Stimulated activated naive CD8-positive, alpha-beta T cell treated with anti-CD3 and anti-CD28 coated beads, Interleukin-15, Interleukin-2, amounts not matched to agents 100 ng/mL and 50 ng/mL, for 24 hours (primary cell): ENCODE data around the gene MX2.
A peak's percentile ranks its signal among the peaks of the same experiment; 100 is the strongest.
"Not testable (repeated sequence)": the region's sequence is repeated elsewhere in the genome, so short reads cannot be mapped to it uniquely, and the experiment has no call there.

Experiments used
- H3K27ac Mint-ChIP-seq: one replicate; pipeline ENCODE4 v1.8.0; 2021; ENCODE audit warnings: mild to moderate bottlenecking, mixed read lengths
- H3K27me3 Mint-ChIP-seq: one replicate; pipeline ENCODE4 v1.8.0; 2021; ENCODE audit warnings: mixed read lengths
- H3K36me3 Mint-ChIP-seq: one replicate; pipeline ENCODE4 v1.8.0; 2021; ENCODE audit warnings: low read depth, mixed read lengths
- H3K4me1 Mint-ChIP-seq: one replicate; pipeline ENCODE4 v1.8.0; 2021; ENCODE audit warnings: low read depth, mixed read lengths
- H3K4me3 Mint-ChIP-seq: one replicate; pipeline ENCODE4 v1.8.0; 2021; ENCODE audit warnings: mild to moderate bottlenecking, mixed read lengths
- H3K9me3 Mint-ChIP-seq: one replicate; pipeline ENCODE4 v1.8.0; 2021; ENCODE audit warnings: mixed read lengths

Gene MX2

GRCh38 chr21:41403331-41403730, 41.5 kb downstream of the MX2 start:
- H3K36me3 Mint-ChIP-seq, result peaks cover 47% of the 10 kb centered on the region
- H3K4me3 Mint-ChIP-seq, result no peak overlapping the region
- no peak overlapping the region for H3K27ac Mint-ChIP-seq
- H3K9me3 Mint-ChIP-seq, result no peaks in the 10 kb centered on the region
- H3K4me1 Mint-ChIP-seq, result no peaks in the 10 kb centered on the region
- no peaks in the 10 kb centered on the region for H3K27me3 Mint-ChIP-seq

GRCh38 chr21:41403966-41404365, 42.1 kb downstream of the MX2 start:
- Mint-ChIP-seq H3K27ac (no peak overlapping the region), H3K4me1 (no peaks in the 10 kb centered on the region), H3K4me3 (no peak overlapping the region), H3K36me3 (peaks cover 49% of the 10 kb centered on the region), H3K9me3 (no peaks in the 10 kb centered on the region), H3K27me3 (no peaks in the 10 kb centered on the region)

- no peaks in the 10 kb centered on the region for H3K9me3 Mint-ChIP-seq
- no peak overlapping the region for H3K4me3 Mint-ChIP-seq
- H3K27me3 Mint-ChIP-seq, result no peaks in the 10 kb centered on the region
- H3K36me3 Mint-ChIP-seq, result peaks cover 57% of the 10 kb centered on the region
- no peaks in the 10 kb centered on the region for H3K4me1 Mint-ChIP-seq
- H3K27ac Mint-ChIP-seq, result no peak overlapping the region
These were observed 43.5 kb downstream of the MX2 start for GRCh38 chr21:41405321-41405720.

- Mint-ChIP-seq H3K27ac (no peak overlapping the region), H3K36me3 (peaks cover 53% of the 10 kb centered on the region), H3K27me3 (no peaks in the 10 kb centered on the region), H3K9me3 (no peaks in the 10 kb centered on the region), H3K4me1 (no peaks in the 10 kb centered on the region), H3K4me3 (no peak overlapping the region)
These were observed 44.5 kb downstream of the MX2 start for GRCh38 chr21:41406340-41406739.

- Mint-ChIP-seq H3K4me3 (no peak overlapping the region), H3K27me3 (no peaks in the 10 kb centered on the region), H3K27ac (no peak overlapping the region), H3K9me3 (peaks cover 12% of the 10 kb centered on the region), H3K4me1 (no peaks in the 10 kb centered on the region), H3K36me3 (peaks cover 44% of the 10 kb centered on the region)
These were observed 46.0 kb downstream of the MX2 start for GRCh38 chr21:41407541-41408460.

DNA sequence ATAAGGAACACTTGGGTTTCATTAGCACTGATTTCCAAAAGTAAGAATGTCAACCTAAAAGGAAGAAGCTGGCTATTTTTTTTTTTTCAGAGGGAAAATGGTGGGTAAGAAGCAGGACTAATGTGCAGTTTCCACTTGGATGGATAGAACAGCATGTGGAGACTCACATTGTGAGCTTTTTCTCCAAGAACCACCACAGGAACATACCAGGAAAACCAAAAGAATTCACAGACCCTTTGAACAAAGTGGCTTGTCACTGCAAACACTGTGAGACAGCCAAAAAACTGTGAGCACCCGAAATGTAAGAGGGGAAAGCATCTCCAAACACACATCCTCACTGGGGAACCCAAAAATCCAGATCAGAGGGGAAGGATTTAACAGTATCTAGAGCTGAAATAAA, 48.5 kb downstream of the MX2 start:
- H3K4me3 Mint-ChIP-seq, result no peak overlapping the region
- H3K27ac Mint-ChIP-seq, result no peak overlapping the region
- H3K9me3 Mint-ChIP-seq, result peaks cover 24% of the 10 kb centered on the region
- H3K36me3 Mint-ChIP-seq, result peaks cover 35% of the 10 kb centered on the region
- H3K27me3 Mint-ChIP-seq, result no peaks in the 10 kb centered on the region
- no peaks in the 10 kb centered on the region for H3K4me1 Mint-ChIP-seq

- Mint-ChIP-seq H3K36me3 (peaks cover 35% of the 10 kb centered on the region), H3K4me1 (no peaks in the 10 kb centered on the region), H3K27ac (no peak overlapping the region), H3K4me3 (no peak overlapping the region), H3K27me3 (no peaks in the 10 kb centered on the region), H3K9me3 (peaks cover 24% of the 10 kb centered on the region)
These were observed 49.1 kb downstream of the MX2 start for GRCh38 chr21:41410767-41411448.

- Mint-ChIP-seq H3K27me3 (no peaks in the 10 kb centered on the region), H3K4me3 (no peak overlapping the region), H3K36me3 (peaks cover 35% of the 10 kb centered on the region), H3K4me1 (no peaks in the 10 kb centered on the region), H3K9me3 (peaks cover 24% of the 10 kb centered on the region), H3K27ac (no peak overlapping the region)
These were observed 49.7 kb downstream of the MX2 start for GRCh38 chr21:41411449-41412089.

- H3K27ac Mint-ChIP-seq, H3K36me3 Mint-ChIP-seq, H3K27me3 Mint-ChIP-seq, H3K4me3 Mint-ChIP-seq: not testable (repeated sequence)
- peaks cover 20% of the 10 kb centered on the region for H3K9me3 Mint-ChIP-seq
- peaks cover 17% of the 10 kb centered on the region for H3K4me1 Mint-ChIP-seq
These were observed 55.7 kb downstream of the MX2 start for GRCh38 chr21:41417505-41417904.

DNA sequence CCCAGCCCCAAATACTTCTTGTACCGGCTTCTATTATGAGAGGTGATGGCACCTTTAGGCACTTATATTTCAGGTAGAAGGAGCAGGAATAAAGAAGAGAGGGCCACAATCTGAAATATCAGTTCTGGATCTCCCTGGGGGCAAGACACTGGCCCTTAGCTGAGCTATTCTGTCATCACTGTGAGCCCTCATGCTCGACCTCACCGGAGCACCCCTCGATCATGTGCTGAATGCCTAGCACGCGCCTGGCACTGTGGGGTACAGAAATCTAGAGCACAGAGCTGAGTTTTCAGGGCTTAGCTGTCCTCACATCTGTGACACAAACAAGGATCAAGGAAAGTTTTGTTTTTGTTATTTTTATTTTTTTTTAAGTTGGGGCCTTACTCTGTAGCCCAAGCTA, 56.6 kb downstream of the MX2 start:
- Mint-ChIP-seq H3K4me1 (peaks cover 25% of the 10 kb centered on the region), H3K4me3 (no peak overlapping the region), H3K9me3 (peaks cover 13% of the 10 kb centered on the region), H3K27ac (peak overlapping the region; percentile 50), H3K27me3 (no peaks in the 10 kb centered on the region), H3K36me3 (no peaks in the 10 kb centered on the region)

DNA sequence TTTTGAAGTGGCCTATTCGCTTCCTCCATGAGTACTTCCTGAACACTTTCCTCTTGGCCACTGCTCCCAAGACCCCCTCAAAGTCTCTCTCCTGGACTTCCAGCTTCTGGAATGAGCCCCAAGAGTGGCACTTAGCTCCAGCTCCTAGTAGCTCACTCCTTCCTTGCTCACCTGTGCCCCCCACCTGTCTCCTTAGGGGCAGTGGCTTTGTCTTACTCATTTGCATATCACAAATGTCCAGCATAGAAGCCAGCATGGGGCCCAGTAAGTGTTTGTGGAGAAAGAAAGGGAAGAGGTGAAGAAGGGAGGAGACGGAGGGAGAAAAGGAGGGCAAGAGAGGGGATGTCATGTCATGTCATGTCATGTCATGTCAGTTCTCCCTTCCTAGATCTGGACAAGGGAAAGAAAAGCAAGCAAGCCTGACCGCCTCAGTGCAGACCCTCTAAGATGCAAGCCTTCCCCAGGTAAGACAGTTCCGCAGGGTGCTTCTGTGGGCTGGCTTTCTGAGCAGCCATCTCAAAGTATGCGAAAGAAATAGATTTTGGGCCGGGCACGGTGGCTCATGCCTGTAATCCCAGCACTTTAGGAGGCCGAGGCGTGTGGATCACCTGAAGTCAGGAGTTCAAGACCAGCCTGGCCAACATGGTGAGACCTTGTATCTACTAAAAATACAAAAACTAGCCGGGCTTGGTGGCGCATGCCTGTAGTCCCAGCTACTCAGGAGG, 57.3 kb downstream of the MX2 start:
- Mint-ChIP-seq H3K9me3 (peaks cover 8% of the 10 kb centered on the region), H3K27ac (no peak overlapping the region), H3K36me3 (no peaks in the 10 kb centered on the region), H3K27me3 (no peaks in the 10 kb centered on the region), H3K4me1 (peaks cover 28% of the 10 kb centered on the region), H3K4me3 (peak overlapping the region; percentile 14)

DNA sequence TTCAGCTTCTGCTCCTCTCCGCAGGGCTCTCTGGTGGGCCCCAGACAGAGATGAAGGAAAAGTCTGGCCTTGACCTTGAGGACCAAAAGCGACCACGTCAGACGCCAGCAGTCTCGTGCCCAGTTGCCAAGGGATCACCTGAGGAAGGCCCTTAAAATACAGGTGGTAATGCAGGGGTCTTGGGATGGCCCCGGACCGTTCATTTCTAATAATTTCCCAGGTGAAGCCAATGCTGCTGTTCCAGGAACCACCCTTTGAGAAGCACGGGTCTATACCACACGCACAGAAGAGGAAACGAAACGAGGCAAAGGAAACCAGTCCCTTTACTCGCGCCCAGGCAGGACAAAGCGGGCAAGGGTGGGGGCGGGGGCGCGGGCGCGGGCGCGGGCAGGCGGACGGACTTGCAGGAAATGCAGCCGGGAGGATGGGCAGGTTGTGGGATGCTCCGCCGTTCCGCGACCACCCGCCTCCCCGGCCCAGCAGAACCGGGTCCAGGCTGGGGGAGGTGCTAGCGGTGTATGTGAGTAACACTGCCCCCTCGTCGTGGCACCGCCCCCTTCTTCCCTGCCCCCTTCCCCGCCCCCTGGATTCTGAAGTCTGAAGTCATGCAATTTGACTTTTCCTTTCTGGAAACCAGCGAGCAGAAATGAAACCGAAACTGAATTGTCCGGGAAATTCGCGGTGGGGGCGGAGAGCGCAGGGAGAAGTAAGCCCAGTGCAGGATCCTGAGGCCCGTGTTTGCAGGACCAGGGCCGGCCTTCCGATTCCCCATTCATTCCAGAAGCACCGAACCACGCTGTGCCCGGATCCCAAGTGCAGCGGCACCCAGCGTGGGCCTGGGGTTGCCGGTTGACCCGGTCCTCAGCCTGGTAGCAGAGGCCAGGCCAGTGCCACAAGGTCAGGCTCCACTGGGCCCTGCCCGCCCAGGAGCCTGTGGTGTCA, 58.4 kb downstream of the MX2 start:
- peaks cover 36% of the 10 kb centered on the region for H3K4me1 Mint-ChIP-seq
- peak overlapping the region; percentile 74 for H3K27ac Mint-ChIP-seq
- H3K27me3 Mint-ChIP-seq, result no peaks in the 10 kb centered on the region

GRCh38 chr21:41420998-41421397, 59.2 kb downstream of the MX2 start:
- H3K27me3 Mint-ChIP-seq, H3K36me3 Mint-ChIP-seq, H3K9me3 Mint-ChIP-seq: not testable (repeated sequence)
- Mint-ChIP-seq H3K4me1 (peaks cover 40% of the 10 kb centered on the region), H3K27ac (peak overlapping the region; percentile 74), H3K4me3 (peak overlapping the region; percentile 79)

More for the DNA sequence above, 58.4 kb downstream of the MX2 start:
- Mint-ChIP-seq H3K4me3 (peak overlapping the region; percentile 79), H3K9me3 (peaks cover 6% of the 10 kb centered on the region), H3K36me3 (no peaks in the 10 kb centered on the region)
